Cardiac muscle cell (in vitro differentiated cells and primary cell): ENCODE data around the gene TNFSF13B. TPM values are rescaled to one million over a fixed set of nuclear protein-coding genes. Genes with fewer than 3 reads are reported as not detected.

Experiments used
- DNase-seq, 2 donors: peaks; one replicate each; pipeline versions ENCODE4 v3.0.0 to v3.0.0-alpha.2; 2010 to 2017; ENCODE audit warnings: low read depth in 1 of 2, low spot score in 1 of 2
- H3K27ac ChIP-seq: fragments of 200-600 bp; sonication (generic); 2 replicates; pipeline ENCODE4 v1.5.1; 2016
- H3K27me3 ChIP-seq: fragments of 200-600 bp; sonication (generic); 2 replicates; pipeline ENCODE4 v1.6.0; 2016; ENCODE audit warnings: control low read depth
- H3K36me3 ChIP-seq: fragments of 200-600 bp; sonication (generic); 2 replicates; pipeline ENCODE4 v1.5.1; 2016; ENCODE audit warnings: control low read depth
- H3K4me1 ChIP-seq: fragments of 200-600 bp; sonication (generic); 2 replicates; pipeline ENCODE4 v1.8.1; 2017; ENCODE audit warnings: low read depth, mild to moderate bottlenecking, mixed run types
- H3K4me3 ChIP-seq: fragments of 200-600 bp; sonication (generic); 2 replicates; pipeline ENCODE4 v1.5.1; 2016; ENCODE audit warnings: mild to moderate bottlenecking
- H3K9me3 ChIP-seq: fragments of 200-600 bp; sonication (generic); 2 replicates; pipeline ENCODE4 v1.5.1; 2017; ENCODE audit warnings: low read depth, mild to moderate bottlenecking, control low read depth
- CTCF ChIP-seq: IDR thresholded peaks from 2 replicates; pipeline ENCODE4 v1.5.1; 2012; ENCODE audit warnings: low read depth, mild to moderate bottlenecking, low read length
- polyA plus RNA-seq: library from polyadenylated mRNA; unstranded; fragments of >200 nt; fragmentation: Nextera tagmentation; extraction: Ambion mirVana; gene quantifications from 2 replicates; pipeline ENCODE4 v1.2.1, GENCODE V29; 2016
- total RNA-seq: library from RNA; depleted of rRNA; stranded (reverse); fragments of >200 nt; gene quantifications from 2 replicates; pipeline ENCODE4 v1.2.3, GENCODE V29; 2016

The TNFSF13B gene
- total and polyA plus RNA-seq, 2 experiments from 2014 or later = 0.56 to 0.69 TPM

- no peak for TF ChIP-seq CTCF
- H3K4me3 ChIP-seq = no peak overlapping the region
- DNase-seq = no peak
- no peaks in the 10 kb centered on the region for H3K36me3 ChIP-seq
- H3K27me3 ChIP-seq = no peaks in the 10 kb centered on the region
- H3K9me3 ChIP-seq = no peaks in the 10 kb centered on the region
- no peaks in the 10 kb centered on the region for H3K4me1 ChIP-seq
- H3K27ac ChIP-seq = no peak overlapping the region
These were observed 46.9 kb downstream of the TNFSF13B start for GRCh38 chr13:108316413-108316812.

- H3K4me1 ChIP-seq = no peaks in the 10 kb centered on the region
- H3K27ac ChIP-seq = no peak overlapping the region
- no peak overlapping the region for H3K4me3 ChIP-seq
- no peaks in the 10 kb centered on the region for H3K9me3 ChIP-seq
- H3K36me3 ChIP-seq = no peaks in the 10 kb centered on the region
- TF ChIP-seq CTCF = peak; percentile 81
- H3K27me3 ChIP-seq = no peaks in the 10 kb centered on the region
- DNase-seq = peak; percentile 57 to 66
These were observed 52.8 kb downstream of the TNFSF13B start for GRCh38 chr13:108322206-108322824.

- DNase-seq = no peak
- no peaks in the 10 kb centered on the region for H3K4me1 ChIP-seq
- H3K4me3 ChIP-seq = no peak overlapping the region
- H3K9me3 ChIP-seq = no peaks in the 10 kb centered on the region
- H3K27me3 ChIP-seq = no peaks in the 10 kb centered on the region
- H3K27ac ChIP-seq = no peak overlapping the region
- TF ChIP-seq CTCF = no peak
- H3K36me3 ChIP-seq = no peaks in the 10 kb centered on the region
These were observed 53.5 kb downstream of the TNFSF13B start for GRCh38 chr13:108323031-108323430.

- H3K4me3 ChIP-seq = no peak overlapping the region
- no peak for TF ChIP-seq CTCF
- no peaks in the 10 kb centered on the region for H3K36me3 ChIP-seq
- DNase-seq = no peak
- no peaks in the 10 kb centered on the region for H3K4me1 ChIP-seq
- no peaks in the 10 kb centered on the region for H3K27me3 ChIP-seq
- H3K27ac ChIP-seq = no peak overlapping the region
- no peaks in the 10 kb centered on the region for H3K9me3 ChIP-seq
These were observed 56.3 kb downstream of the TNFSF13B start for GRCh38 chr13:108325863-108326262.

GRCh38 chr13:108326309-108326708, 56.8 kb downstream of the TNFSF13B start:
- H3K27ac ChIP-seq = no peak overlapping the region
- H3K4me3 ChIP-seq = no peak overlapping the region
- no peaks in the 10 kb centered on the region for H3K36me3 ChIP-seq
- H3K9me3 ChIP-seq = no peaks in the 10 kb centered on the region
- TF ChIP-seq CTCF = no peak
- DNase-seq = peak in 1 of 2 donors; percentile 2
- H3K4me1 ChIP-seq = no peaks in the 10 kb centered on the region
- H3K27me3 ChIP-seq = no peaks in the 10 kb centered on the region
